Dendritic cell treated with granulocyte-macrophage colony-stimulating factor and Interleukin-4, amounts not matched to agents 40 ng/mL and 50 ng/mL, for 4 days (primary cell): ENCODE data around the gene GPR142.

Experiments
- H3K27ac Mint-ChIP-seq: one replicate; pipeline ENCODE4 v1.8.0; 2022; ENCODE audit warnings: mild to moderate bottlenecking, mixed read lengths
- H3K27me3 Mint-ChIP-seq: one replicate; pipeline ENCODE4 v1.8.0; 2022; ENCODE audit warnings: mild to moderate bottlenecking, mixed read lengths
- H3K36me3 Mint-ChIP-seq: one replicate; pipeline ENCODE4 v1.8.0; 2022; ENCODE audit warnings: low read depth, mixed read lengths
- H3K4me1 Mint-ChIP-seq: one replicate; pipeline ENCODE4 v1.8.0; 2022; ENCODE audit warnings: low read depth, mixed read lengths
- H3K4me3 Mint-ChIP-seq: one replicate; pipeline ENCODE4 v1.8.0; 2022; ENCODE audit warnings: mild to moderate bottlenecking, moderate library complexity, mixed read lengths
- H3K9me3 Mint-ChIP-seq: one replicate; pipeline ENCODE4 v1.8.0; 2022; ENCODE audit warnings: mixed read lengths
- intact Hi-C: fragments of 100-400 bp; cut with micrococcal nuclease; formaldehyde crosslinking; loops from one replicate; pipeline ENCODE4 v1.15.0; 2022

GPR142 gene

DNA sequence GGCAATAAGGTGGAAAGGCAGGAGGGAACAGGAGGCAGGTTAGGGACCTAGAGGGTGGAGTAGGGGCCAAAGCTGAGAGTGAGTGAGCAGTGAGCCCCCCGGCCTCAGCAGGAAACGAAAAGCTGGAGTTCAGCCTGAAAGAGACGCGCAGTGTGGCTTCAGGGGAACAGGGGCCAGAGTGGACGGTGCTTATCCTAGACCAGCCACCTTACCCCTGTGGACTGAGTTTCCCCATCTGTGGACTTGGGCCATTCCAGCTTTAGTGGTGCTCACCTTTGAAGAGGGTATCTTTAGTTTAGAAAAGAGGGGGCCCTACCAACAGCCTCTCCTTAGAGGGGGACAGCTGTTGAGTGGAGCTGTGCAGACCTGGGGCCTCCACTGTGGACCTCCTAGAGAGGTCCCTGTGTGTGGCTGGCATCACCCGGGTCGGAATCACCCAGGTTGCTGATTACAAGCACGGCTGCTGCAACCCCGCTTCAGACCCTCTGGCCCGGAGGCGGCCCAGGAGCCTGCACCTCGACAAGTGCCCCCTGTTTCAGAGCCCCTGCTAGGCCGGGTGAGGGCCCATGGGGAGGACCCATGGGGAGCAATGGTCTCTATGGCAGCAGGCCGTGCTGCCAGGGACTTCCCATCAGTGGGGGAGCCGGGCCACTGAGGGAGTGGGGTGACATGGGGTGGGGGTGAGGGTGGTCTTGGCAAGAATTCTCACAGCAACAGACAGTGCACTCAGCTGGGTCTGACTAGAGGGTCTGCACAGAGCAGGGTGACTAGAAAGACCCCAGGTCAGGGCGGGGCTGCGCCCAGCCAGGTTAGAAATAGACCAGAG lies 2.6 kb downstream of the GPR142 start:
- Mint-ChIP-seq H3K27ac (peak overlapping the region; percentile 53), H3K4me1 (peaks cover 23% of the 10 kb centered on the region), H3K27me3 (peaks cover 57% of the 10 kb centered on the region), H3K9me3 (no peaks in the 10 kb centered on the region), H3K4me3 (no peak overlapping the region), H3K36me3 (no peaks in the 10 kb centered on the region)
- intact Hi-C loops, result loop anchor here (5.0 to 10.0 kb wide), 2 partner anchors 235 to 277 kb away; no protein-coding TSS in a partner anchor

DNA sequence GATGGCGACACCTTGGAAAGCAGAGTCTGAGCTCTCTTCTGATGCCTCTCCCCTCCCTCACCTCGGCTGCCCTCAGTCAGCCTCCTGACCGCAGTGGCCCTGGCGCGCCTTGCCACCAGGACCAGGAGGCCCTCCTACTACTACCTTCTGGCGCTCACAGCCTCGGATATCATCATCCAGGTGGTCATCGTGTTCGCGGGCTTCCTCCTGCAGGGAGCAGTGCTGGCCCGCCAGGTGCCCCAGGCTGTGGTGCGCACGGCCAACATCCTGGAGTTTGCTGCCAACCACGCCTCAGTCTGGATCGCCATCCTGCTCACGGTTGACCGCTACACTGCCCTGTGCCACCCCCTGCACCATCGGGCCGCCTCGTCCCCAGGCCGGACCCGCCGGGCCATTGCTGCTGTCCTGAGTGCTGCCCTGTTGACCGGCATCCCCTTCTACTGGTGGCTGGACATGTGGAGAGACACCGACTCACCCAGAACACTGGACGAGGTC lies 4.4 kb downstream of the GPR142 start:
- Mint-ChIP-seq H3K36me3 (no peaks in the 10 kb centered on the region), H3K4me3 (no peak overlapping the region), H3K27me3 (peaks cover 50% of the 10 kb centered on the region), H3K27ac (no peak overlapping the region), H3K4me1 (peaks cover 25% of the 10 kb centered on the region), H3K9me3 (no peaks in the 10 kb centered on the region)
- intact Hi-C loops, result loop anchor here (10.0 kb wide), 1 partner anchor 233 kb away; no protein-coding TSS in a partner anchor

DNA sequence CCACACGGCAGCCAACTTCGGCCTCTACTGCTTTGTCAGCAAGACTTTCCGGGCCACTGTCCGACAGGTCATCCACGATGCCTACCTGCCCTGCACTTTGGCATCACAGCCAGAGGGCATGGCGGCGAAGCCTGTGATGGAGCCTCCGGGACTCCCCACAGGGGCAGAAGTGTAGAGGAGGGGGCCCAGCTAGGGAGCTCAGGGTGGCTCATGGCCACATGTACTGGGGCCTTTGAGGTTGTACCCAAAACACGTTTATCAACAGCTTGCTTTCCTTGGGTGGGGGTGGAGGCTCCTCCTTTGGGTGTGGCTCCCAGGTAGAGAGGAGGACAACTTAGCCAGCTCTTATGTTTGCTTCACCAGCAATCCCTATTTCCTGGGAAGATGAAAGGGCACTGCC lies 5.1 kb downstream of the GPR142 start:
- no peak overlapping the region for H3K4me3 Mint-ChIP-seq
- peaks cover 25% of the 10 kb centered on the region for H3K4me1 Mint-ChIP-seq
- intact Hi-C loops, result loop anchor here (10.0 kb wide), 1 partner anchor 232 kb away; no protein-coding TSS in a partner anchor
- no peak overlapping the region for H3K27ac Mint-ChIP-seq
- H3K27me3 Mint-ChIP-seq, result peaks cover 51% of the 10 kb centered on the region
- H3K36me3 Mint-ChIP-seq, result no peaks in the 10 kb centered on the region
- H3K9me3 Mint-ChIP-seq, result no peaks in the 10 kb centered on the region

DNA sequence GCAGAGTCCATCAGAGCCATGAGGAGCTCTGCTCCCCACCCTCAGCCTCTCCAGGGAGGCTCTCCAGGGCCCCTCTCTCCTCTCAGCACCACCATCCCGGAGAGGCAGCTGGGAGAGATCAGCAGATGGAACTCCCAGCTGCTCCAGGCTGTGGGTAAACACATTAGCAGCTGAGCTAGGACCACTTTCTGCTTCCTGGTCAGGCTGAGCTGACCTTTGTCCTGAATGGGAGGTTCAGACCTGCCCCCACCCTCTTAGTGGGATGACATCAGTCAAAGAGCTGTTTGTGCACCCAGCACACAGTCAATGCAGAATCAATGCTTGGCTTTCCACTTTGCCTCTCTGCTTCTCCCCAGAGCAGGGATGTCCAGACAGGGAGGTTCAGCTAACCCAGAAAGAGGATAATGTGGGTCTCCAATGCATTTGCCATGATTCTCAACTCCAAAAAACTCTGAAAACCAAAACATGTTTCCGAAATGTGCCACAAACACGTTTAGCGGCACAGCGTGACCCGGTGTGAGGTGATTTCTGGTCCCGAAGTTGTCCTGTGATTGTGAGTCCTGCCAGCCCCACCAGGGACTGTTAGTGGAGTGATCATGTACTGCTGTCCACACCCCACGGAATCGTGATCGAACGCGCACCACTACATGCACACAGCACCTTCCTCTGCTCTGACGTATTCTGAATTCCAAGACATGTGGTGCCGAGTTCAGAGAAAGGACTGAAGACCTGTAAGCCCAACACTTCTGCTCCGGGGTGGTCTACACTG lies 6.7 kb downstream of the GPR142 start:
- Mint-ChIP-seq H3K4me3 (no peak overlapping the region), H3K27ac (no peak overlapping the region), H3K4me1 (peaks cover 13% of the 10 kb centered on the region), H3K9me3 (no peaks in the 10 kb centered on the region), H3K27me3 (peaks cover 52% of the 10 kb centered on the region), H3K36me3 (no peaks in the 10 kb centered on the region)
- intact Hi-C loops, result loop anchor here (10.0 kb wide), 1 partner anchor 231 kb away; no protein-coding TSS in a partner anchor

DNA sequence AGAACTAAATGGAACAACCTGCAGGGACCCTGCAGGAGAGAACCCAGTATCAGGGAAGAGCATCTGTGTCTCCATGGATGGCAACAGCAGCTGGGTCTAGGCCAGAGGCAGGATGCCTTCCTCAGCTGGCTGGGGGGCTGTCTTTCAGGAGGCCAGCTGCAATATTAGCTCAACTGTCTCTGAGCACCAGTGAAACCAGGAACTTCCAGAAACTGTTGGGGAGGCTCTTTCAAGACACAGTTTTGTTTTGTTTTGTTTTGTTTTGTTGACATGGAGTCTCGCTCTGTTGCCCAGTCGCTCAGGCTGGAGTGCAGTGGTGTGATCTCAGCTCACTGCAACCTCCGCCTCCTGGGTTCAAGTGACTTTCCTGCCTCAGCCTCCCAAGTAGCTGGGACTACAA lies 7.6 kb downstream of the GPR142 start:
- intact Hi-C loops, result loop anchor here (10.0 kb wide), 1 partner anchor 230 kb away; no protein-coding TSS in a partner anchor
- Mint-ChIP-seq H3K4me1 (peaks cover 8% of the 10 kb centered on the region), H3K9me3 (no peaks in the 10 kb centered on the region), H3K27ac (no peak overlapping the region), H3K27me3 (peaks cover 48% of the 10 kb centered on the region), H3K36me3 (no peaks in the 10 kb centered on the region), H3K4me3 (no peak overlapping the region)

DNA sequence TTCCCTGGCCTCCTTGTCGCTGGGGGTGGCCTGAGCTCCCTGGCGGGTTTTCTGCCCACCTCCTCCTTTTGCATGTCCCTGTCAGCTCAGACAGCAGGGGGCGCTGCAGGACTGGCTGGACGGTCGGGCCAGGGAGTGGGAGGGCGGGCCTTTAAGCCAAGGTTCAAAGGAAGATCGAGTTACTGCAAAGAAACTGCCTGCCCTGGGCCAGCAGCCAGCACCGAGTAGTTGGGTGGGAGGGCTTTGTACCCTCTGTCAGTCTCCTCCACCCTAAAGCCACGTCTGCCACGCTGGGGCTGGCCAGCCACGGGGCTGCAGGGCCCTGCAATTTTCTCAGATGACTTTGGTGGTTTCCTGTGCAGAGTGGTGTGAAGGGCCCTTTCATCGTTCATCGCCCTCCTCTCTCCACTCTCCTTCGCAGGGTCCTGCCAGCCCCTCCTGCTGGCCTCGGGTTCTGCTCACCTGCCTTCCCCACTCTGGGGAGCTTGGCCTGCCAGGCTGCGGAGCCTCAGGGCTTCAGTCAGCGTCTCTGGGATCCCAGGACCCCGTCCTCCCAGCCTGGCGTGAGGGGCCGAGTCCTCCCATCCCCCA lies 12.3 kb downstream of the GPR142 start:
- Mint-ChIP-seq H3K9me3 (no peaks in the 10 kb centered on the region), H3K27ac (no peak overlapping the region), H3K27me3 (peaks cover 33% of the 10 kb centered on the region), H3K4me1 (peaks cover 12% of the 10 kb centered on the region), H3K36me3 (no peaks in the 10 kb centered on the region), H3K4me3 (no peak overlapping the region)
- intact Hi-C loops, result loop anchor here (1.0 to 10.0 kb wide), 4 partner anchors 78 to 225 kb away; no protein-coding TSS in a partner anchor

DNA sequence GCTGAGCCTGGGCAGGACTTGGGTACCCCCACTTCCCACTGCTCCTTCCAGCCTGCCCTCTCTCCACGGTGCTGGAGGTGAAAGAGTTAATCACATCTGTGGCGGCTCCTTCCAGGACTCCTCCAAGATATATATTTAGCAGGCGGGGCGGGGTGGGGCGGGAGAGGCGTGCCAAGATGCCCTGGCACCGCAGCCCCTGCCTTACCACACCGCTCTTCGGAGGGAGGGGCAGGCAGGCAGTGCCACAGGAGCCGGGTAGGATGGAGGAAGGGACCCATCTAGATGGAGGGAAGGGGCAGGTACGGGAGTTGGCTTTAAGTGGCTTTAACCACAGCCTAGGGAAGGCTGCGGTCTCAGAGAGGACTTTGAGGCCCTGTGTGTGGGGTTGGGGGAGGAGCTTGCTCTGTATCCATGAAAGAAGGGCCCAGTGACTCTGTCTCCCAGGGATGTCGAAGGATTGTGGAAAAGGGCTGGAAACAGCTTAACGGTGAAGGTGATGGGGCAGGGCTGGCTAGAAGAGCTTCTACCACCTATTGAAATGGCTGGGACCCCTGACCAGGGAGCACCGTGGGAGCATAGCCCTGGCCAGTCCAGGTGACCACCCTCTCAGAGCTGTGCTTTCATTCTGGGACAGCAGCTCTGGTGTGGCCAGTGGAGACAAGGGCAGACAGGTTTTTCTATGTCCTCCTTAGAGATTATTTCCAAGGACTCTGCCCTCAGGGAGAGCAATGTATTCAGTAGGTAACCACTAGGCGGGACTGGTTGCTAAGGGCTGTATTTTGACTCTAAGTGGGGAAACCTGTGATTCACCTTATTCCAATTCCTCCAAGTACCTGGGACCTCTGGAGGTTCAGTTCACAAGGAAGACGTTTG lies 13.0 kb downstream of the GPR142 start:
- Mint-ChIP-seq H3K4me3 (no peak overlapping the region), H3K9me3 (no peaks in the 10 kb centered on the region), H3K36me3 (no peaks in the 10 kb centered on the region), H3K27ac (no peak overlapping the region), H3K27me3 (peaks cover 36% of the 10 kb centered on the region), H3K4me1 (peaks cover 8% of the 10 kb centered on the region)
- intact Hi-C loops, result no loop called here

DNA sequence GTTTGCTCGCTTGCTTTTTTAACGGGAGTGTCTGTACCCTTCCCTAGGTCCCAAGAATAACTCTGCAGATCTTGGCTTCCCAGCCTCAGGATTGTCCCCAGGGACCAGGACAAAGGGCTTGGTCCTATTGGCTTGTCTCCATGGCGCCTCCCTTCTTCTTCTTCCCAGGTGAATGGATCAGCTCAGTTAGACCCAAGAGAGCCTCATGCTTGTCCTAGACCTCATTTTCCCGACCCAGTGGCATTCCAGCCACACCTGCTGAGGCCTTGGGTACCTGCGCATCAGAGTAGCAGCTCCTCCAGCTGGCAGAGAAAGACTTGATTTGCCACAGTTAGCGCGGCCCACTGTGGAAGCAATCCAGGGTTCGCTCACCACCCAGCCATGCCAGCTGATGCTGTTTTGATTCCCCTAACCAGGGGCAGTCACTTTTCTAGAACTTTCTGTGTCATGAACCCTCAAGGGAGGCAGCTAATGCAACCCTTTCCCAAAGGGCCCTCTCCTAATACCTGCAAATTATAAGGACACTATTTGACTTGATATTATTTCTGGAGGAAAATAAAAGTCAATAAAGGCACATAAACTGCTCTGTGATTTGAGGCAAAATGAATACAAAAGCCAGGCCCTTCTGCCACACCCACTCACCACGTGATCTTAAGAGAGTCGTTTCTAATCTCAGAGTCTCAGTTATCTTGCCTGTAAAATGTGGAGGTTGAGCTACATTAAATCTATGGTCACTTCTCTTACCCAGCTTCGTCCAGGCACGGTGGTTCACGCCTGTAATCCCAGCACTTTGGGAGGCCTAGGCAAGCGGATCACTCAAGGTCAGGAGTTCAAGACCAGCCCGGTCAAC lies 13.9 kb downstream of the GPR142 start:
- H3K36me3 Mint-ChIP-seq, result no peaks in the 10 kb centered on the region
- intact Hi-C loops, result no loop called here
- no peaks in the 10 kb centered on the region for H3K9me3 Mint-ChIP-seq
- H3K27ac Mint-ChIP-seq, result no peak overlapping the region
- peaks cover 36% of the 10 kb centered on the region for H3K27me3 Mint-ChIP-seq
- H3K4me1 Mint-ChIP-seq, result peaks cover 8% of the 10 kb centered on the region
- H3K4me3 Mint-ChIP-seq, result no peak overlapping the region

DNA sequence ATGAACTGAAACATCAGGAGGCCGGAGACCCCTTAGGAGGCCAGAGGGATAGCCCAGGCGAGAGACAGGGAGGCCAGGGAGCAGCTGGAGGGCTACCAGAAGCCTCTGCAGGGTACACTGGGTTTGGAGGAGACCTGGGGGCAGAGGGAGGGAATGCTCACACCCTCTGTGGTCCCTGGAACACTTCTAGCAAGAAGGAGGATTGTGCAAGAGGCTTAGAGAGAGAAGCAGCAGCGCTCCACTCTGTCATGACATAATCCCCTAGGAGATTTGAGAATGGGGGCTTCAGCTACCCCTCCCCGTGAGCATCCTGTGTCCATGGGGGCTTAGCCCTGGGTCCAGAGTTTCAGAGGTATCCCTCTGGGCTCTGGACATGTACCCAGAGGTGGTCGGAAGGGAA lies 15.8 kb downstream of the GPR142 start:
- Mint-ChIP-seq H3K36me3 (no peaks in the 10 kb centered on the region), H3K9me3 (no peaks in the 10 kb centered on the region), H3K4me1 (peaks cover 8% of the 10 kb centered on the region), H3K4me3 (no peak overlapping the region), H3K27ac (no peak overlapping the region), H3K27me3 (peaks cover 36% of the 10 kb centered on the region)
- intact Hi-C loops, result no loop called here

DNA sequence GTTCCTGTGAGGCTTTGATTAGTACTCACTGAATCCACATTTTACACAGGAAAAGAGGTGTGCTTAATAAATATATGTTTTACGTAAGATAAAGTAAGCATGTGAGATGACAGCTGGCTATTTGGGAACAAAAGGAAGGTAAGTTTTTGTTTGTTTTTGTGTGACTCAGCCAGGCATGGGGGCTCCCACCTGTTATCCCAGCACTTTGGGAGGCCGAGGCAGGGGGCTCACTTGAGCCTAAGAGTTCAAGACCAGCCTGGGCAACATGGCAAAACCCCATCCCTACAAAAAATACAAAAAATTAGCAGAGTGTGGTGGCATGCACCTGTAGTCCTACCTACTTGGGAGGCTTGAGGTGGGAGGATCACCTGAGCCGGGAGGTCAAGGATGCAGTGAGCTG lies 17.9 kb downstream of the GPR142 start:
- no peaks in the 10 kb centered on the region for H3K9me3 Mint-ChIP-seq
- peaks cover 41% of the 10 kb centered on the region for H3K27me3 Mint-ChIP-seq
- H3K4me3 Mint-ChIP-seq, result no peak overlapping the region
- no peak overlapping the region for H3K27ac Mint-ChIP-seq
- H3K36me3 Mint-ChIP-seq, result no peaks in the 10 kb centered on the region
- H3K4me1 Mint-ChIP-seq, result peaks cover 6% of the 10 kb centered on the region
- intact Hi-C loops, result no loop called here

DNA sequence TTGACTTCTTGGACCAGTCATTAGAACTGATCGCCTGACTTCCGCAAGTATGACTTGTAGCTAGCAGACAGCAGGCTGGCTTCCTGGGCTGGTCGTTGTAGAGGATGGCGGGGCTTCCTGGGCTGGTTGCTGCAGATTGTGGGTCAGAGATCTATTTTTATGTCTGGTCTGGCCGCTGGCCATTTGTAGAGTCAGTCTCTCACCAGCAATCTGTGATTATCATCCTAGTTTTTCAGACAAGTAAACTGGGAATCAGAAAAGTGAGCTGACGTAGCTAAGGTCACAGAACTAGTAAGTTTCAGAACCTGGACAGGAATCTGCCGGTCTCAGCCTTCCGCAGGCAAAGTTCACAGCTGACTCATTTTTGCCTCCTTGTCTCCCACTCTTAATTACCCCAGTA lies 19.1 kb downstream of the GPR142 start:
- Mint-ChIP-seq H3K9me3 (no peaks in the 10 kb centered on the region), H3K4me3 (no peak overlapping the region), H3K4me1 (peaks cover 6% of the 10 kb centered on the region), H3K36me3 (no peaks in the 10 kb centered on the region), H3K27ac (no peak overlapping the region), H3K27me3 (peaks cover 41% of the 10 kb centered on the region)
- intact Hi-C loops, result no loop called here

DNA sequence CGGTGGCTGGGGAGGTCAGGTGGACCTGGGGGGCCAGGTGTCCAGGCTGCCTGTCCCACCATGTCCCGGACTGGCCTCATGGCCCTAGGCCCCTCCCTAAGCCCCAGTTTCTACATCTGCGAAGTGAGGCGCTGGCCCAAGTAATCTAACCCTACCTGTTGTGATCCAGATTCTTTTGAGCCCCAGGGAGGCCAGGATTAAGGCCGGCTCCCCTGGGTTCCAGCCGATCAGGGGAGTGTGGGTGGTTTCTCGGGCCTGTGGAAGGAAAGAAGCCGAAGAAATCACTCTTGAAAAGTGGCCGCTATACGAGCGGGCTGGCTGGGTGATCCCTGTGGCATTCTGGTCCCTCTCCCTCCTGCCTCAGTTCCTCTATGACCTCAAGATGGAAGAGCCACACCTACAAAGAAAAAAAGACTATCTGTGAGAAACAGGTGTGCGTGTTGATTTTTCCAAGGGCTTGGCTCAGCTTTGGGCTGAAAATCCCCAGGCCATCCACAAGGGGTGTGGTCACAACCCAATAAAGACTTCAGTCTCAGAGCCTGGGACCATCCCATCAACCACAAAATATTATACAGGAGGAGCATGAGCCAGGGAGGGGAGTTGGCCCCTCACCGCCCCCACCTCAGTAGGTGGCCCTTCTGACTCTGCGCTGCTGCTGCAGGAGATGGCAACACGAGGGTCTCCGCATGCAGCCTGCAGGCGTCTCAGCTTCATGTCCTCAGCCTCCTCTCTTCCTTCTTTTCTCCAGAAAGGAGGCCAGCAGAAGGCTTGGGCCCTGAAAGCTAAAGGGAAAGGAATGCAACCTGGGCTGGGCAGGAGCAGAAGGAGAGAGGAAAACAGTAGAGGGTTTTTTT lies 20.3 kb downstream of the GPR142 start:
- peaks cover 13% of the 10 kb centered on the region for H3K4me1 Mint-ChIP-seq
- H3K4me3 Mint-ChIP-seq, result no peak overlapping the region
- peaks cover 41% of the 10 kb centered on the region for H3K27me3 Mint-ChIP-seq
- no peak overlapping the region for H3K27ac Mint-ChIP-seq
- H3K36me3 Mint-ChIP-seq, result no peaks in the 10 kb centered on the region
- intact Hi-C loops, result no loop called here
- peaks cover 8% of the 10 kb centered on the region for H3K9me3 Mint-ChIP-seq
